SW 1271 (cell line): ENCODE results near the gene DNAH11.
"Not testable (repeated sequence)": the region's sequence is repeated elsewhere in the genome, so short reads cannot be mapped to it uniquely, and the experiment has no call there.

ENCODE experiments used
- DNase-seq, 2 experiments: peaks; one replicate each; lab custom pipeline; 2025; lab: John Stamatoyannopoulos, UW

DNAH11 gene

DNA sequence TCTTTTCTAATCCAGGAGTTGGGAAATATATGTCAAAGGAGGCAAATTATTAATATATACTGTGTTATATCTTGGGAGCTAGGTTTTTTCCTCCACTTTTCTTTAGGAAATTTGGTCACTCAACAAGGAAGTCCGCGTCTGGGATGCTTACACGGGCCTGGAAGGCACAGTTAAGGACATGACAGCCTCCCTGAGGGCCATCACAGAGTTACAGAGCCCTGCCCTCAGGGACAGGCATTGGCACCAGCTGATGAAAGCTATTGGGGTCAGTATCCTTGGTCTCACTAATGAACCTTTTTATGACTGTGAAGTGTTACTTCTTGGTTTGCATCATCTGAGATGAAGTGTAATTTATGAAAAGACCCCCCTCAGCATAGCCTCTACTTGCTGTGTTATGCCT, 74.7 kb downstream of the DNAH11 start:
- DNase-seq: no peak

DNA sequence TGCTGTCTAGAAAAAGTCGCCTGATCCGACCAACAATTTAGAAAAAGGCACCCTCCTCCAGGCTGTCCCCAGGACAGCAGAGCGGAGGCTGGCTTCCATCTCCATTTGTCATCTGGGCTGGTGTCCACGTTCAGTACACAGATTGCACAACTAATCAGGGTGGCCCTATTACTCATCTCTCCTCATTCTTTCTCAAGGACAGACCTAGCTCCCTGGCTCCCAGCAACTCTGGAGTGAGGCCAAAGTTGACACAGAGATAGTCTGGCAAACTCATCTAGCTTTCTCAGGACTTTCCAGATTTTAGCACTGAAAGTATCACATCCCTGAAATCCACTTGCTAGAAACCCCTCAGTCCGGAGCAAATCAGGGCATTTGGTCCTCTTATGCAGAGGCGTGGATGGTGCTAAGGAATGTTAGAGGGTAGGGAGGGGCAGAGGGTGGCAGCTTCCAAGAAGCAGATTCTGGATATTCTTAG, 75.1 kb downstream of the DNAH11 start:
- peak; percentile 94 for DNase-seq

DNA sequence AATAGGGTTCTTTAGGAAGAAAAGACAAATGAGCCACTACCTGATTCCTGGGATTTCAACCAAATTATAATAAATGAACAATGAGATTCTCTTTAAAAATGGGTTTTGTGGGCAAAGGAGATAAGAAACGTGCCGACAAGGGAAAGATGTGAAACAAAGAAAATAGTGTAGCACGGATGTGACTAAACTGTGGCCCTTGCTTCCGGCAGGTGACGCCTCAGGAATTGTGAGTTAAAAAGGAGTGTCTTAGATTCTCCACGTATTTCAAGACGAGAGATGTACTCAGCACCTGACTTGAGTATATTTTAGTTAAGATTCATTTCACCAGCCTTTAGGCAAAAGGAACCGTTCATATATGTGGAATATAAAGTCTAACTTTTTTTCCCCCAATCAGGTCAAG, 75.9 kb downstream of the DNAH11 start:
- no peak for DNase-seq

DNA sequence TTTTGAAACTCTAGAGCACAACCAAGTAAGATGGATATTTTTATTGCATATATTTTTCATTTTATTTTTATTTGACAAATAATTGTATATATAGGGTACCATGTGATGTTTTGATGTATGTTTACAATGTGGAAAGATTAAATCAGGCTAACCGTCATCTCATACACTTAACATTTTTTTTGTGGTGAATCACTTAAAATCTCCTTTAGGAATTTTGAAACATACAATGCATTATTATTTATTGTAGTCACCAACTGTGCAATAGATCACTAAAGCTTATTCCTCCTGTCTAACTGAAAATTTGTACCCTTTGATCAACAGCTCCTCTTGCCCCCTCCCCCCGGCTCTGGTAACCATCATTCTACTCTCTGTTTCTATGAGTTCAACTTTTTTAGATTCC, 77.2 kb downstream of the DNAH11 start:
- peak in 1 of 2 experiments; percentile 47 for DNase-seq

DNA sequence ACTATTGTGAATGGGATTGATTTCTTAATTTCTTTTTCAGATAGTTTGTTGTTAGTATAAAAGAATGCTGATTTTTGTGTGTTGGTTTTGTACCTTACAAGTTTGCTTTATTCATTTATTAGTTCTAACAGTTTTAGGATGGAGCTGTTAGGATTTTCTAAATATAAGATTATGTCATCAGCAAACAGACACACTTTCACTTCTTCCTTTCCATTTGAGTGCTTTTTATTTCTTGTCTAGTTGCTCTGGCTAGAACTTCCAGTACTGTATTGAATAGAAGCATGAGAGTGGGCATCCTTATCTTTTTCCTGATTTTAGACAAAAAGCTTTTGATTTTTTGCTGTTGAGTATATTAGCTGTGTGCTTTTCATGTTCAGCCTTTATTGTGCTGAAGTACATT, 81.5 kb downstream of the DNAH11 start:
- DNase-seq: no peak

DNA sequence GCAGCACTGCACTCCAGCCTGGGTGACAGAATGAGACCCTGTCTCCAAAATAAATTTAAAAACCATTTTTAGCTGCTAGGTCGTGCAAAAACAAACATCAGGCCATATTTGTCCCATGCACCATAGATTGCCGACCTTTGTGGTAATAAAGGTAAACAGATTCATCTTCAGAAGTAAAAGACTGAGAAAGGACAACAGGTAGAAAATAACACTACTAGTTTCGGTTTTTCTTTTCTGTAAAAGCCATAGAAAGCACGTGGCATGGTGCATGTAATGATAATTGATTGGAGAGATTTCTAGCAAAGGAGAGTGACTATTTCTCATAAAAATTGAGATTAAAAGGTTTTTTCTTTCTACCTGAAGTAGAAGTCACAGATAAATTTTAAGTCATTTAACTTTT, 93.9 kb downstream of the DNAH11 start:
- no peak for DNase-seq

DNA sequence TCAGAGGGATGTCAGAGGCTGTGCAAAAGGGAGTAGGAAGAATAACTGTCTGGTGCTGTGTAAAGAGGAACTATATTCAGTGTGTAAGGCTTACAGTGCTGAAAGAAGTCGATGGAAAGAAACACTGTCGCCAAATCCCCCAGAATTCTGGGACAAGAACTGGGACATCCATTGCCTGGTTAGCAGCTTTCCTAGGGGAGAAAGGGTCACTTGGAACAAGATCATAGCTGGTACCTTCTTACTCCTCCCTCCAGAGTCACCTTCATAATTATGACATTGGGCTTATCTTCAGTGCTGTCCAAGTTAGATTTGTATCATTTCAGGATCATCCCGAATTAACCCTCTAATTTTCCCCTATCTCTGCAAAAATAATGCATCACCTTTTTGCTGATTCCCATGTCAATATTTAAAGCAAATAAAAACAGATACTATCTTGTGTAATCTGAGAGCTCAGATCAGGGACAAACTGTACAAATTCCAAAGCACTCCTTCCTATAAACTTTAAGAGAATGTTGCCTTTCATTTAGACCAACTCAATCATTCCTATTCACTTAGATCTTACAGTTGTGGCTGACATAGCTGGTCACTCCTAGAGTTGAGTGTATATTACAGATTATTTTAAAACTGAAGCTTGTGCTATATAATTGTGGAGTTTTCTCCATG, 96.5 kb downstream of the DNAH11 start:
- no peak for DNase-seq

DNA sequence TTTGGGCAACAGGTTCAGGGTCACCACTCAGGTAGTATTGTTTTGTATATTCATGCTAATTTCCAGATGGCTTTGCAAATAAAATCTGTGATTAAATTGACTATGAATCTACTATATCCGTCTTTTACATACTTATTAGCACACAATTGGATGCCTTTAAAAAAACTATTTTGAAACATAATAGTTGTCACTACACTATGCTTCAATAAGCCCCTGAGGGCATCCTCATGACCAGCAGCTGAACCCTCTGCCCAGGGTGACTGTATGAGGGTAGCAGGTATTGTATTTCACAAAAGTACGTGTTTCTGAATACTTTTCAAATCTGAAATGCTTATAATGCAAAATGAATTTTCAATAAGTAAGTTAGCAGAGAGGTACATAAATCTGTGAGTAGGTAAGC, 97.3 kb downstream of the DNAH11 start:
- DNase-seq: no peak

DNA sequence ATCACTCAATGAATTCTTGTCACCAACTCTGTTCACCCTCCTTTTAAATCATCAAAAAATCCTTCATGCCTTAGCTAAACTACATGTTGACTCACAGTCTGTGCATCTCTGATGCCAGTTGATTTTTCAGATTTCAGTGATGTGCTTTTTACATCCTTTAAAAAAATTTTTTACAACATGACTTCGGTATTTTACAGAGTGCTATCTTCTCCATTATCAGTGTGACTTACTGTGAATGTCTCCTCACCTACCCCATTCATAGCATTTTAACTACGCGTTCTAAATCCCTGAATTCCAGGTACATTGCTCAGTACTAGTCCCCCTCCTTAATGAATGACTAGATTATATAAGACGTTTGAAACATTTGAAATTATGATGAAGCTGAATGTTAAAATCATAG, 98.7 kb downstream of the DNAH11 start:
- DNase-seq: no peak

DNA sequence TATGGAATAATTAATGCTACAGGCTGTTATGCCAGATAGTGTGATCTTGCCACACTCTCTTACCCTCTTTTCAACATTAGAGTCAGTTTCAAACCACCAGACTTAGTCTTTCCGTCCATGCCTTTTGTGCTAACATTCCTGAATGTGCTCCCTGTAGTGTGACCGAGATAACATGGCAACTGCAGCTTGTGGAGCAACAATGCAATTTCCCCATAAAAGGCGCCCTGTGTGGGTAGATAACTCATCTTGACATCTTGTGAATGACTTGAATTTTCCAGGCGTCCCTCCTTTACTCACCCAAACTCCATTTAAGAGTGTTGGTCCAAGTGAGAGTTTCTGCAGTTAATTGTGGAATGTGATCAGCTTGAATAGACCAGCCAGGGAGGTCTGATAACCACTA, 99.6 kb downstream of the DNAH11 start:
- DNase-seq: no peak

DNA sequence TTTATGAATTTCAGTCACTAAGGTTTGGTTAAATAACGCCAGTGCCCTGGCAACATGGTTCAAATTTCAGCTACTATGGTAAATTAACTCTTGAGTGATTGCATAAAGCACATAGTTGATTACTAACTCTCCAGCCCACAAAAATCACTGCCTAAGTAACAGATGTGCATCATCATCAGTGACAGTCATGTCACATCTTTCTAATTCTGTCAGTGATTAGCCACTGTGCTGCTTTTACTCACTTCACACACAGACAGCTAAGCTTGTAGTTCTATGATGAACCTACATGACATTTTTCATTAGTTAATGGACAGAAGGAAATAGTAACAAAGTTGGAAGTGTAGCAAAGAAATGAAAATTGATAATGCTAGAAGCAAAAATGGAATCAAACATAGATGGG, 108.9 kb downstream of the DNAH11 start:
- DNase-seq: no peak

DNA sequence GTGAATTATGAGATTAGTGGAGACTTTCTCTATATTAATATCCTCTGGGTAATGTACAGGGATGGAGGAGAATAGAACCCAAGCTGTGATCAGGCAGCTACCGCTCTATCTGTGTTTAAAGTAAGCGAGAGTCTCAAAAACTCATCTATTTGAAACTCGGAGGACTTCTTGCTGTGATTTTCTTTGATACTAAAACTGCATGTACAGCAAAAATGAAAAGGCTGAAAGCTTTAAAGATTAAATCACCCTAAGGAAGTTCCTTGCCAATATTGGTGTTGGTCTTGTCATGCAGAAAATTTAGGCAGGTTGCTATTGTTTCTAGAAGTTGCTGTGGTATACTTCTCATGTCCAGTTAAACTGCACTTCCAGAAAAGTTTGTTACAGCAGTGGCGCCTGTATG, 110.8 kb downstream of the DNAH11 start:
- DNase-seq: no peak

DNA sequence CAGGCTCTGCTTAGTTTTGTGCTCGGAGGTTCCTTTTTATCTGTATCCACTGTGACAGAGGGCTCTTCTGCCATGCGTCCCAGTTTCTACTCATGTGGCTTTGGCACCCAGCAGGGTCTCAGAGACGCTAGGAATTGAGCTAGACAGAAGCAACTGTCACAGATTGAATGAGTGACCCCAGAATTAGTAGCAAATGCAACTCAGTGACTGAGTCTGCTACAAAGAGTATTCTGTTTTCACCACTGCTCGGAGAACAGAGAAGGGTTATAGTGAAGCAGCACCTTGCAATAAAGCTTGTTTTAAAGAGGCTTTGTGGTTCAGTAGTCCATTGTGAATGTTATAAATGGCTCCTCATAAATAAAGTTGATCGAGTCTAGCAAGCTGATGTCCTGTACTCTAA, 113.2 kb downstream of the DNAH11 start:
- no peak for DNase-seq

DNA sequence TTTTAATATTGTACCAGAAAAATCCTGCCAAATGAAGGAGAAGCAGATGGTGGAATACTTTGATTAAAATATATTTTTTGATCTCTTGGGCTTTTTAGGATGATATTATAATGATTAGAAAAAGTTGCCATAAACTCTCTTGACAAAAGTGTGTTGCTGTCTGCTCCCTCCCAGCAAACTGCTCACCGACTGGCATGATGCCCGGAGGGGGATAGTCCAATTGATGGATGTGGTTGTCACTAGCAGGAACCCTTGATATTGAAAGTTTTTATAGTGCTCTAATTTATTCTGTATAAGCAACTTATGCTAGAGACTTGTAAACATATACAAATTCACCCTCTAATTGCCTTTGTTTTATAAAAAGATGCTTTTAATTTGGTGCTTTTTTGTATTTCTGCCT, 114.0 kb downstream of the DNAH11 start:
- DNase-seq: no peak

DNA sequence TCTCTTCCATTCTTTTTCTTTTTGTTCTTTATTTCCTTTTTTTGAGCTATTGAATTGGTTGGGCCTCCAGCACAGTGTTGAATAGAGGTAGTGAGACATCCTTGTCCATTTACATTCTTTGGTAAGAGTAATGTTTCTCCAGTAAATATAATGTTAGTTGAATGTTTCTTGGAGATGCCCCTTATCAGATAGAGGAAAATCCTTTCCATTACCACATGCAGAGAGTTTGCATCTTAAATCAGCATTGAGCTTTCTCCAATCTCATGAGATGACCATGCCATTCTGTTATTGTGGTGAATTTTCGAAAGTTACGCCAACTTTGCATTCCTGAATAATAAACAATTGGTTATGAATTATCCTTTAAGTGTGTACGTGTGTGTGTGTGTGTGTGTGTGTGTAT, 127.7 kb downstream of the DNAH11 start:
- DNase-seq: no peak

DNA sequence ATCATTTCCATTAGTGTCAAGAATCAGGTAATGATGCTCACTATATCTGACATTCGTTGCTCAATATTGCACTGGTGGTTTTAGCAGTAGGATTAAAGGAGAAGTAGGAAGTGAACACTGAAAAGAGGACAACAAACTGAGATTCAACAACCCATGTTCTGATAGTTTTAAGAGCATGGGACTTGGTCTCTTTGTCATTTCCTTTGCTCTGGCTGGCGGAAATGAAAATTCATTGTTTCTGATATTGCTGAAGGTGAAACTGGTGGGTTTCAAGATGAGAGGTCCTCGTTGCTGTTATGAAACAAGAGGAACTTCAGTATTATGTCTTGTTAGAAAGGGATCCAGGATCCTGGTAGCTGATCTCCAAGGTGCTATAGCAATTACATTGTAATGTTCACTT, 129.0 kb downstream of the DNAH11 start:
- no peak for DNase-seq

DNA sequence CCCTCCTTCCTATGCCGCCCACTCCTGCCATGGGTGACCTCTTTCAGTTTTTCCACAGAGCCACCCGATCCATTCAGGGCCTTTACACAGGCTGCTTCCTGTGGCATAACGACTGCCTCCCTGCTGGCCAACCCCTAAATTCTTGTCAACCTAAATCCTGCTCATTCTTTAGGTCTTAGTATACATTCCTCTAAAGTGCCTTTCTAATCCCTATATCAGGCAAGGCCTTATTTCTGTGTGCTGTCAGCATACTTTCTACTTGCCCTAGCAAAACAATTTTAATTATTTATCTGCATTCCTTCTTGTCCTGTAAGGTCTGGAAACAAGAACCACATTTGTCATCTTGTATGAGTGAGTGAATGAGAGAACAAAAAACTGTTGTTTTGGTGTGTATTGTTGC, 132.4 kb downstream of the DNAH11 start:
- no peak for DNase-seq

DNA sequence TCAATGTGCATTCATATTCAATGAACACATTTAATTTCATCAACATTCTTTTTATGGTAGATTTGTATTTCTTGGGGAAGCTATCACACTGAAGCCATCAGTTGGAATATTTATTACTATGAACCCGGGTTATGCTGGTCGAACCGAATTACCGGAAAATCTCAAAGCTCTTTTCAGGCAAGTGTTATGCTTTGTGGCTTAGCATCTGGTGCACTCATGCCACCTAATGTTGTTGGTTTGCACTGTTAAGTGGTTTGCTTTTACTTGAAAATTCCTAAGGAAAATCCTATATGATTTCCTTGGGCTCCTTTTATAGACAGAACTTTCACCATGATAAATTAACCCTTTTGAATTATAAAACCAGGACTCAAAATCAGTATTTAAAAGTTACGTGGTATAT, 147.9 kb downstream of the DNAH11 start:
- no peak for DNase-seq

DNA sequence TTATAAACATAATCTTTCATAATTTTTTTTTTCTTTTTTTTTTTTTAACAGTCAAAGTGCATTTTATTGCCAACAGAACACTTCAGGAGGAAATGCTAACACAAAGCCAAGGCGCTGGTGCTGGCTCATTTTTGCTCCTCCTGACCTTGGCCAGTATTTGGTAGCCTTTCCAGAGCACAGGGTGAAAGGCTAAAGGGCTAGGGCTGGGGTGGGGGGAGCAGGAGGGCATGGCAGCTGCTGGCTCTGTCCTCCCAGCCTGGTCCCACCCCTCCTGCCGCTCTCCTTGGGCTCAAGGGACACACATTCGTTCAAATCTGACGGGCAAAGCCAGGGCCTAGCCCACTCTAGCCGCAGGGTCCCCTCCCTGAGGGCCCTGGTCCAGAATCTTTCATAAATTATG, 148.3 kb downstream of the DNAH11 start:
- not testable (repeated sequence) for DNase-seq

DNA sequence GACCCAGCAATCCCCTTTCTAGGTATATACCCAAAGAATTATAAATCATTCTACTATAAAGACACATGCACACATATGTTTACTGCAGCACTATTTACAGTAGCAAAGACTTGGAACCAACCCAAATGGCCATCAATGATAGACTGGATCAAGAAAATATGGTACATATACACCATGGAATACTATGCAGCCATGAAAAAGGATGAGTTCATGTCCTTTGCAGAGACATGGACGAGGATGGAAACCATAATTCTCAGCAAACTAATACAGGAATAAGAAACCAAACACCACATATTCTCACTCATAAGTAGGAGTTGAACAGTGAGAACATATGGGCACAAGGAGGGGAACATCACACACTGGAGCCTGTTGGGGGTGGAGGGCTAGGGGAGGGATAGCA, 157.7 kb downstream of the DNAH11 start:
- DNase-seq: not testable (repeated sequence)

DNA sequence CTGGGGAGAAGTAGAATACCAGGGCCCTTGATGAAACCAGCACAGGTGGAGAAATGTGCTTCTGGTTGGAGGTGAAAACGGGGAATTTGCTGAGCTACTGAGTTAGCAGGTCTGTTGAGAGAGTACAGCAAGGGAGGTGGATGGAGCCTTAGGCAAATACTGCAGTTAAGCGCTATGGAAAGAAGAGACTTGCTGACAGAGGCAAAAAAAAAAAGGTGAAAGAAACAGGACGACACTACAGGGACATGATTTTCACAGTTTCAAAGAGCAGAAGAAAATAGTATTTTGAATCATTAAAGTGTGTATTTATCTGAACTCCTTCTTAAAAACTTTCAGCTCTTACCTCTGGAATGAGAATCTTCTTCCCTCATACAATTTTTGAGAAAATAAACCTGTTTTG, 159.5 kb downstream of the DNAH11 start:
- no peak for DNase-seq

DNA sequence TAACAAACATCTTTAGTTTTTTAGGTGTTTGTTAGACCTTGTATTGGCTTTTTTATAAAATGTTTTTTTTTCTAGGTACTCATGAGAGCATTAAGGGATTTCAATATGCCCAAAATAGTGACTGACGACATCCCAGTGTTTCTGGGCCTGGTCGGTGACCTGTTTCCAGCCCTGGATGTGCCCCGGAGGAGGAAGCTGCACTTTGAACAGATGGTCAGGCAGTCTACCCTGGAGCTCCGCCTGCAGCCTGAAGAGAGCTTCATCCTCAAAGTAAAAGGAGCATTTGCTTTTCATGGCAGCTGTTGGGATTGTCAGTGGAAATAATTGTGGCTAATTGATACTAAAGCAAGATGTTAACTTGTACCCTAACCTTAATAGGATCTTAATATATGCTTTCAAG, 161.5 kb downstream of the DNAH11 start:
- no peak for DNase-seq

DNA sequence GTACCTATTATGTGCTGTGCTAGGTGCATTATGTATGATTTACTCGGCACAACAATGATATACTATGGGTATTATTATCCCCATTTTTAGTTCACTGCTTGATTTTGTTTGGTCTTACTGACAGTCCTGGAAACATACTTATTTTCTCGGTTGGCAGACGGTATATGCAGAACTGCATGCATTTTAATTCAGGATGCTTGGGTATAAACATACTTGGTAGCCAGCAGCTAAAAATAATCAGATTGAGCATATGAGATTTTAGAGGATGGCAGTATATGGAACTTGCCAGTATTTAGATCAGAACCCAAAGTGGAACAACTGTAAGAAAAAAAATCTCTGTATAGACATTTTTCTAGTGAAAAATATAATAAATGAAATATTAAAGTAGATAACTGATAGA, 163.3 kb downstream of the DNAH11 start:
- no peak for DNase-seq

DNA sequence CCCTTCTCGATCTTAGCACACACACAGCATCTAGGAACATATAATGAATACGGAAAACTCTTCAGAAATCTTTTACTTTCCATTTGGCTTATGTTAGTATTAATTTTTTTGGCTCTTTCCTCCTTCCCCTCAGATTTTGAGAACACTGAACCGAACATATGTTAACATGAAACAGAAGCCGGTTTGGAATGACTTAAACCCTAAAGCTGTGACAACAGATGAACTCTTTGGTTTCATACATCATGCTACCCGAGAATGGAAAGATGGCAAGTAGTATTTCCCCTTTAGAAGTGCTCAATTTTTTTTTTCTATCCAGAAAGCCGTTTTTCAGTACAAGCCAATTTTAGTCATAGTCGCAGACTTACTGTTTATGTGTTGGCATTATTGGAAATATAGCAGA, 164.7 kb downstream of the DNAH11 start:
- no peak for DNase-seq

DNA sequence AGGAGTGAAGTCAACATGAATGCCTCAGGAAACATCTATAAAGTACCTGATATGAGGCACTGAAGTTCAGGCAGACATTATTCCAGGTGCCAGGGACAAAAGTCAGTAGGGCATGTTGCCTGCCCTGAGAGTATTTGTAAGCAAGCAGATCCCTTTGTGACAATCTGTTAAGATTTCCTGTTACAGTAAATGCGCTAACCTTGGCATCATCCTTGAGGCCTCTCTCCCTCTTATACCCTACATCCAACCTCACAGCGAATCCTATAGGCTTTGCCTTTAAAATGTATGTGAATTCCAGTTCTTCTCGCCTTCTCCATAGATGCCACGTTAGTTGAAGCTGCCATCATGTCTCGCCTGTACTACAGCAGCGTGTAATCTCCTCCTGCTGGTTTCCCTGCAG, 165.3 kb downstream of the DNAH11 start:
- DNase-seq: no peak
